GM12875 (cell line): ENCODE data around the gene MYBPHL.

ENCODE experiments used
- H3K4me3 ChIP-seq: one replicate; pipeline ENCODE4 v1.5.1; 2011; ENCODE audit warnings: low read depth, low read length, control low read depth
- TF ChIP-seq, protein P1 (sequence below): IDR thresholded peaks from 2 replicates; pipeline ENCODE4 v1.5.1; 2011; ENCODE audit warnings: low read depth, mild to moderate bottlenecking, control low read depth, inconsistent platforms, low read length, moderate library complexity, borderline replicate concordance; ENCODE audit not compliant: insufficient read depth

Gene MYBPHL

DNA sequence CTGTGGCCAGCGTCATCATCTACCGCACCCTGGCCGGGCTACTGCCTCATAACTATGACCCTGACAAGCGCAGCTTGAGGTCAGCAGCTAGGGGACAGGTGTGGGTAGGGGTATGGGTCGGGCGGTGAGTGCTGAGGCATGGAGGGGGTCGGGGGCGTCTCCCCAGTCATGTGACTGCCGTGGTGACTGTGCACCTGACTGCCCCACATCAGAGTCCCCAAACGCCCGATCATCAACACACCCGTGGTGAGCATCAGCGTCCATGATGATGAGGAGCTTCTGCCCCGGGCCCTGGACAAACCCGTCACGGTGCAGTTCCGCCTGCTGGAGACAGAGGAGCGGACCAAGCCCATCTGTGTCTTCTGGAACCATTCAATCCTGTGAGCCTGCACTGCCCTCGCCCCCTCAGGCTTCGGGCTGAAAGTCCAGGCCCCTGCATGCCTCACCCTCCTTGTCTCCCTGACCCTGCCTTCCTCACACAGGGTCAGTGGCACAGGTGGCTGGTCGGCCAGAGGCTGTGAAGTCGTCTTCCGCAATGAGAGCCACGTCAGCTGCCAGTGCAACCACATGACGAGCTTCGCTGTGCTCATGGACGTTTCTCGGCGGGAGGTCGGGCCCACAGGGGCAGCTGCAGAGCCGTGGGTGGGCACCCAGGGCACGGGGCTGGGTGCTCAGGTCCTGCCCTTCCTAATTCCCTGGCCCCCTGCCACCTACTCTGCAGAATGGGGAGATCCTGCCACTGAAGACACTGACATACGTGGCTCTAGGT, 37.4 kb downstream of the MYBPHL start:
- TF ChIP-seq, protein P1, sequence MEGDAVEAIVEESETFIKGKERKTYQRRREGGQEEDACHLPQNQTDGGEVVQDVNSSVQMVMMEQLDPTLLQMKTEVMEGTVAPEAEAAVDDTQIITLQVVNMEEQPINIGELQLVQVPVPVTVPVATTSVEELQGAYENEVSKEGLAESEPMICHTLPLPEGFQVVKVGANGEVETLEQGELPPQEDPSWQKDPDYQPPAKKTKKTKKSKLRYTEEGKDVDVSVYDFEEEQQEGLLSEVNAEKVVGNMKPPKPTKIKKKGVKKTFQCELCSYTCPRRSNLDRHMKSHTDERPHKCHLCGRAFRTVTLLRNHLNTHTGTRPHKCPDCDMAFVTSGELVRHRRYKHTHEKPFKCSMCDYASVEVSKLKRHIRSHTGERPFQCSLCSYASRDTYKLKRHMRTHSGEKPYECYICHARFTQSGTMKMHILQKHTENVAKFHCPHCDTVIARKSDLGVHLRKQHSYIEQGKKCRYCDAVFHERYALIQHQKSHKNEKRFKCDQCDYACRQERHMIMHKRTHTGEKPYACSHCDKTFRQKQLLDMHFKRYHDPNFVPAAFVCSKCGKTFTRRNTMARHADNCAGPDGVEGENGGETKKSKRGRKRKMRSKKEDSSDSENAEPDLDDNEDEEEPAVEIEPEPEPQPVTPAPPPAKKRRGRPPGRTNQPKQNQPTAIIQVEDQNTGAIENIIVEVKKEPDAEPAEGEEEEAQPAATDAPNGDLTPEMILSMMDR: no peak
- no peak overlapping the region for H3K4me3 ChIP-seq

DNA sequence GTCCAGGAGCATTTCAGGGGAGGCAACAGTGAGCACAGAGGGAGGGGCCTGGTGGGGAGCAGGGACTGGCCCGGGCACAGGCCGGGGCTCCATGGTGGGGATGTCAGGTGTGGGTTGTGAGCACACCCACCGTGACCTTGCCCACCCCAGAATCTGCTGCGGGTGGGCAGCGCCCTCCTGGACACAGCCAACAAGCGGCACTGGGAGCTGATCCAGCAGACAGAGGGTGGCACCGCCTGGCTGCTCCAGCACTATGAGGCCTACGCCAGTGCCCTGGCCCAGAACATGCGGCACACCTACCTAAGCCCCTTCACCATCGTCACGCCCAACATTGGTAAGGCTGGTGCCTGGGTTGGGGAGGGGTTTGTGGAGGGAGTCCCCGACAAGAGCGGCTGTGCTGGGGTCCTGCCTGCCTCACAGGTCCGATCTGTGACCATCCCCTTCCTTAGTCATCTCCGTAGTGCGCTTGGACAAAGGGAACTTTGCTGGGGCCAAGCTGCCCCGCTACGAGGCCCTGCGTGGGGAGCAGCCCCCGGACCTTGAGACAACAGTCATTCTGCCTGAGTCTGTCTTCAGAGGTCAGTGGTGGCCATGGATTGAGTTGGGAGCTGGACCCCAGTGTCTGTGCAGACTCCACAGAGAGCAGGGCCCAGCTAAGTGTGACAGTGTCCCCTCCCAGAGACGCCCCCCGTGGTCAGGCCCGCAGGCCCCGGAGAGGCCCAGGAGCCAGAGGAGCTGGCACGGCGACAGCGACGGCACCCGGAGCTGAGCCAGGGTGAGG, 38.2 kb downstream of the MYBPHL start:
- no peak overlapping the region for H3K4me3 ChIP-seq
- TF ChIP-seq, protein P1: no peak

DNA sequence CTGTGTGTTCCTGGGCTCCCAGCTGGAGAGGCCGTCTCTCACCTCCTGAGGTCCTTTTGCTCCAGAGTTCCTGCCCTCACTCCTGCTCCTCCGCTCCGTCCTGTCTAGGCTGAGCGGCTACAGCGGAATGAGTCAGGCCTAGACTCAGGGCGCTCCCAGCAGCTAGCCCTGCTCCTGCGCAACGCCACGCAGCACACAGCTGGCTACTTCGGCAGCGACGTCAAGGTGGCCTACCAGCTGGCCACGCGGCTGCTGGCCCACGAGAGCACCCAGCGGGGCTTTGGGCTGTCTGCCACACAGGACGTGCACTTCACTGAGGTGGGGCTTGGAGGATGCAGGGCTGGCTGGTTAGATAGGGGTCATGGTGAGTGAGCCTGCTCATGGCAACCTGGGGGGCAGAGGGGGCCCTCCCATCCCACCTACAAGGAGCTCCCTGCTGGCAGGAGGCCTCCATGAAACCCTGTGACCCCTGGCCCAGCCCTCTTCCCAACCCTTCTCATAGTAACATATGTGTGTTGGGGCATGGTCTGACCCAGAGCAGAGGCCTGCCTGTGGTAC, 39.0 kb downstream of the MYBPHL start:
- TF ChIP-seq, protein P1: no peak
- H3K4me3 ChIP-seq: no peak overlapping the region

DNA sequence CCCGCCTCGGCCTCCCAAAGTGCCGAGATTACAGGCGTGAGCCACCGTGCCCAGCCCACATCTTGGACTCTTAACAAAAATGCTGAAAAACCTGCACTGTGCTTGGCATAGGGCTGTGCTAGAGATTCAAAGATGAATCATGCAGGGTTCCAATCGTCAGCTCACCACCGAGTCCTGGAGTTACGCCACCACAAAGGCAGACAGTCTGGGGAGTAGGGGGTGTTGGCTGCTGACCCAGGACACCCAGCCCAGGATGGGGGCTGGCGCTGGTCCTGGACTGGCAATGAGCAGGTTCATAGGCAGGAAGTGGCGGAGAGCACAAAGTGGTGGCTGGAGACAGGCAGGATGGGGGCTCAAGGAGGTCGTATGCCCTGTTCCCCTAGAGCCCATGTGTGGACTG, 39.8 kb downstream of the MYBPHL start:
- TF ChIP-seq, protein P1: no peak
- no peak overlapping the region for H3K4me3 ChIP-seq

DNA sequence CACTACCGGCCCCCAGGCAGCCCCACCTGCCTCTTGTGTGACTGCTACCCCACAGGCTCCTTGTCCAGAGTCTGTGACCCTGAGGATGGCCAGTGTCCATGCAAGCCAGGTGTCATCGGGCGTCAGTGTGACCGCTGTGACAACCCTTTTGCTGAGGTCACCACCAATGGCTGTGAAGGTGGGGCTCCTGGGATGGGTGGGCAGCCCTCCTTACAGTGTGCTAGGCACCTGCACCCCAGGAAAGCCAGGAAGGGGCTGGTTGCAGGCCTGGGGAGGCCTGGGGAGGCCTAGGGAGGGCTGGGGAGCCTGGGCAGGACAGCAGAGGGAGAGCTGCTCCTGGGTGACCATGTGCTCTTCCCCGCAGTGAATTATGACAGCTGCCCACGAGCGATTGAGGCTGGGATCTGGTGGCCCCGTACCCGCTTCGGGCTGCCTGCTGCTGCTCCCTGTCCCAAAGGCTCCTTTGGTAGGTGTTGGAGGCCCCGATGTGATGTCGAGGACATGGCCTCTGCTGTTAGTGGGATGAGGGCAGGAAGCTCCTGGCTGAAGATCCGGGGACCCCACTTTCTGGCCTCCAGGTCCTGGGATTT, 41.0 kb downstream of the MYBPHL start:
- no peak overlapping the region for H3K4me3 ChIP-seq
- TF ChIP-seq, protein P1: no peak

DNA sequence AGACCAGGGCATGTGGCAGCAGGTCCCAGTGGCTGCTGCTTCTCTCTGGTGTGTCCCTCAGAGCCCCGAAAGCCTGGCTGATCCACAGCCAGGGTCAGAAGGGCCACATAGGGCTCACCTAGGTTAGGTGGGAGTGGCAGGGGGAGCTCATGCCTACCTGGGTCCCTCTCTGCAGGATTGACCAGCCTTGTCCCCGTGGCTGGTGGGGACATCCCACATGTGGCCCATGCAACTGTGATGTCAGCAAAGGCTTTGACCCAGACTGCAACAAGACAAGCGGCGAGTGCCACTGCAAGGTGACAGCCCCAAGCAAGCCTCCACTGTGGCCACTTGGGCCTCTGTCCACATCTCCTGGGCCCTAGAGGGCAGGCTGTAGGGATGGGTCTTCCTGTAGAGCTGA, 41.8 kb downstream of the MYBPHL start:
- TF ChIP-seq, protein P1: no peak
- no peak overlapping the region for H3K4me3 ChIP-seq
